ENCODE data around the gene ZDHHC8.

GRCh38 chr22:20192972-20193760 is 61.6 kb downstream of the ZDHHC8 start:
- TF ChIP-seq CTCF (conservative IDR thresholded peaks at IDR 0.05 in 1 of 2, IDR thresholded peaks at IDR 0.05 in 1 of 2; ENCODE audit: extremely low read depth in 1 of 2, insufficient read depth in 1 of 2, low read depth in 1 of 2, low read length in 2 of 2) (no peak), EZH2 (IDR thresholded peaks at IDR 0.05; ENCODE audit: borderline replicate concordance, low read length) (no peak)
